HepG2 (cell line): ENCODE measurements around the gene GOLPH3.

Source experiments
- GABPA ChIP-seq, 2 experiments: IDR thresholded peaks; 2 replicates each; pipeline ENCODE4 v1.6.1; 2011 to 2016; ENCODE audit warnings: low read depth in 2 of 2, low read length in 1 of 2, missing biosample characterization in 1 of 2, missing genetic modification characterization in 1 of 2
- KLF16 ChIP-seq, 2 experiments: sonication (generic) in 1 of 2; formaldehyde crosslinking in 1 of 2; IDR thresholded peaks; 2 replicates each; pipeline versions ENCODE4 v1.6.1 to v1.8.0; 2016 to 2023; ENCODE audit warnings: missing genetic modification reagents in 2 of 2, missing compliant biosample characterization in 1 of 2
- PITX1 ChIP-seq: sonication (generic); formaldehyde crosslinking; IDR thresholded peaks from 2 replicates; pipeline ENCODE4 v1.5.1; 2020; ENCODE audit warnings: mild to moderate bottlenecking, missing genetic modification reagents
- YY1 ChIP-seq: IDR thresholded peaks from 2 replicates; pipeline ENCODE4 v1.6.1; 2011; ENCODE audit warnings: low read length, low read depth, moderate library complexity, mild to moderate bottlenecking; ENCODE audit not compliant: insufficient read depth, insufficient replicate concordance
- ZFP36 ChIP-seq: fragments of 150-350 bp; IDR thresholded peaks from 2 replicates; pipeline ENCODE4 v1.6.1; 2018; ENCODE audit warnings: borderline replicate concordance, low read length, low read depth; ENCODE audit not compliant: partially characterized antibody
- ZNF101 ChIP-seq: sonication (generic); formaldehyde crosslinking; IDR thresholded peaks from 2 replicates; pipeline ENCODE4 v1.4.0; 2020; ENCODE audit warnings: mild to moderate bottlenecking, low read depth, missing genetic modification reagents, borderline replicate concordance
- ZNF839 ChIP-seq: sonication (generic); formaldehyde crosslinking; IDR thresholded peaks from 2 replicates; pipeline ENCODE4 v1.4.0; 2020; ENCODE audit warnings: missing genetic modification reagents, mild to moderate bottlenecking, borderline replicate concordance

GRCh38 chr5:32144378-32145207, 29.5 kb downstream of the GOLPH3 start:
- TF ChIP-seq PITX1 (CRISPR knock-in tag) (no peak), GABPA (IDR thresholded peaks at IDR 0.05; ENCODE audit: low read depth, low read length) (no peak), GABPA (CRISPR knock-in tag; IDR thresholded peaks at IDR 0.05; ENCODE audit: low read depth) (no peak), ZNF101 (CRISPR knock-in tag) (no peak), KLF16 (CRISPR knock-in tag; IDR thresholded peaks at IDR 0.05) (no peak), ZNF839 (CRISPR knock-in tag) (no peak), ZFP36 (no peak), YY1 (no peak)
